H1 (cell line): Measurements from ENCODE around the gene PRODH. TPM values are rescaled to one million over a fixed set of nuclear protein-coding genes. Genes with fewer than 3 reads are reported as not detected.
"Not testable (repeated sequence)": the region's sequence is repeated elsewhere in the genome, so short reads cannot be mapped to it uniquely, and the experiment has no call there.

Experiments used
- CTCF ChIA-PET: fragments of 300-600 bp; sonication (Branson Sonifier 250); formaldehyde crosslinking; loops from one replicate; lab custom pipeline; 2021; ENCODE audit not compliant: partially characterized antibody; lab: Charles Lee
- POLR2A ChIA-PET: fragments of 300-600 bp; sonication (Branson Sonifier 250); formaldehyde crosslinking; loops from one replicate; lab custom pipeline; 2021; ENCODE audit warnings: inconsistent platforms; ENCODE audit not compliant: partially characterized antibody; lab: Charles Lee
- DNase-seq, 2 experiments: peaks; one replicate each; pipeline versions ENCODE4 v3.0.0 to v3.0.0-alpha.2; 2010 to 2022; ENCODE audit warnings: low spot score in 2 of 2, low read depth in 1 of 2, mixed read lengths in 1 of 2
- FAIRE-seq: peaks from 2 replicates; lab custom pipeline; 2011; peaks lifted over from hg19 to GRCh38; lab: Jason Lieb, UNC
- H2AFZ ChIP-seq: 2 replicates; pipeline ENCODE4 v1.8.1; 2012; ENCODE audit warnings: low read length, inconsistent platforms
- H2AK5ac ChIP-seq: 2 replicates; pipeline ENCODE4 v1.6.1; 2013; ENCODE audit warnings: low read depth, low read length
- H2BK120ac ChIP-seq: replicated peaks from 2 replicates; pipeline ENCODE3; 2013; ENCODE audit warnings: low read depth, low read length, inconsistent platforms
- H2BK12ac ChIP-seq: 2 replicates; pipeline ENCODE4 v1.6.1; 2013; ENCODE audit warnings: low read depth, low read length
- H2BK15ac ChIP-seq: 2 replicates; pipeline ENCODE4 v1.6.1; 2013; ENCODE audit warnings: low read length
- H2BK20ac ChIP-seq: 2 replicates; pipeline ENCODE4 v1.6.1; 2013; ENCODE audit warnings: low read length
- H2BK5ac ChIP-seq: 2 replicates; pipeline ENCODE4 v1.6.1; 2013; ENCODE audit warnings: low read depth, low read length
- H3K14ac ChIP-seq: 2 replicates; pipeline ENCODE4 v1.6.1; 2013; ENCODE audit warnings: inconsistent platforms; ENCODE audit not compliant: insufficient read length
- H3K18ac ChIP-seq: 2 replicates; pipeline ENCODE4 v1.6.1; 2013; ENCODE audit warnings: low read length; ENCODE audit errors: extremely low read depth
- H3K23ac ChIP-seq: 2 replicates; pipeline ENCODE4 v1.6.1; 2013; ENCODE audit warnings: inconsistent platforms; ENCODE audit not compliant: insufficient read length
- H3K23me2 ChIP-seq: 2 replicates; pipeline ENCODE4 v1.6.1; 2013; ENCODE audit warnings: low read depth, low read length
- H3K27ac ChIP-seq: 2 replicates; pipeline ENCODE4 v1.6.1; 2011; ENCODE audit warnings: low read depth, low read length, inconsistent platforms
- H3K27me3 ChIP-seq, 4 experiments: replicated peaks in 1 of 4; 1 replicate in 1 of 4; 2 replicates in 3 of 4; pipeline versions ENCODE4 v1.6.1 to v1.8.1; 2011 to 2013; ENCODE audit warnings: low read length in 3 of 4, mild to moderate bottlenecking in 3 of 4, inconsistent platforms in 2 of 4, mixed read lengths in 2 of 4, moderate library complexity in 1 of 4; ENCODE audit not compliant: control insufficient read depth in 3 of 4, insufficient read depth in 3 of 4; ENCODE audit errors: extremely low read depth in 1 of 4
- H3K36me3 ChIP-seq, 4 experiments: 2 replicates each; pipeline versions ENCODE4 v1.6.1 to v1.8.1; 2011 to 2013; ENCODE audit warnings: mild to moderate bottlenecking in 4 of 4, low read length in 3 of 4, moderate library complexity in 2 of 4, control low read depth in 1 of 4, inconsistent platforms in 1 of 4; ENCODE audit not compliant: insufficient read depth in 4 of 4, control insufficient read depth in 2 of 4
- H3K4ac ChIP-seq: replicated peaks from 2 replicates; pipeline ENCODE3; 2013; ENCODE audit warnings: low read length, low read depth, mixed read lengths, inconsistent platforms; ENCODE audit not compliant: insufficient read length
- H3K4me1 ChIP-seq, 4 experiments: replicated peaks in 1 of 4; 1 replicate in 1 of 4; 2 replicates in 3 of 4; pipeline versions ENCODE4 v1.6.1 to v1.8.1; 2011 to 2013; ENCODE audit warnings: low read length in 3 of 4, inconsistent platforms in 2 of 4, mixed read lengths in 1 of 4; ENCODE audit not compliant: insufficient read depth in 4 of 4, control insufficient read depth in 3 of 4
- H3K4me2 ChIP-seq, 2 experiments: 2 replicates each; pipeline versions ENCODE4 v1.6.1 to v1.8.1; 2011 to 2013; ENCODE audit warnings: low read depth in 2 of 2, low read length in 2 of 2, control low read depth in 1 of 2, inconsistent platforms in 1 of 2, mild to moderate bottlenecking in 1 of 2; ENCODE audit not compliant: insufficient read depth in 1 of 2
- H3K4me3 ChIP-seq, 4 experiments: fragments of 200-600, 300-600 bp in 1 of 4; sonication (generic), shearing (Covaris generic), sonication (Bioruptor Twin) in 1 of 4; 2 replicates each; pipeline versions ENCODE4 v1.5.1 to v1.8.1; 2011 to 2016; ENCODE audit warnings: low read length in 4 of 4, low read depth in 3 of 4, control low read depth in 2 of 4, inconsistent platforms in 2 of 4, mild to moderate bottlenecking in 2 of 4, mixed read lengths in 1 of 4, moderate library complexity in 1 of 4; ENCODE audit not compliant: insufficient read depth in 2 of 4; ENCODE audit errors: extremely low read depth in 1 of 4
- H3K56ac ChIP-seq: replicated peaks from 2 replicates; pipeline ENCODE3; 2013; ENCODE audit warnings: low read depth, mild to moderate bottlenecking, mixed read lengths, low read length, inconsistent platforms; ENCODE audit not compliant: insufficient read length
- H3K79me1 ChIP-seq: 2 replicates; pipeline ENCODE4 v1.6.1; 2013; ENCODE audit warnings: low read depth, low read length, control low read depth
- H3K79me2 ChIP-seq, 2 experiments: 2 replicates each; pipeline versions ENCODE4 v1.6.1 to v1.8.1; 2012 to 2013; ENCODE audit warnings: low read length in 2 of 2, mild to moderate bottlenecking in 2 of 2, inconsistent platforms in 1 of 2; ENCODE audit not compliant: insufficient read depth in 2 of 2, control insufficient read depth in 1 of 2
- H3K9ac ChIP-seq, 4 experiments: replicated peaks in 1 of 4; 1 replicate in 1 of 4; 2 replicates in 3 of 4; pipeline versions ENCODE4 v1.6.1 to v1.8.1; 2011 to 2013; ENCODE audit warnings: low read depth in 3 of 4, low read length in 3 of 4, control low read depth in 2 of 4, mild to moderate bottlenecking in 2 of 4, moderate library complexity in 2 of 4, inconsistent platforms in 1 of 4; ENCODE audit errors: extremely low read depth in 1 of 4
- H3K9me3 ChIP-seq, 2 experiments: 2 replicates each; pipeline versions ENCODE4 v1.6.1 to v1.8.1; 2012 to 2013; ENCODE audit warnings: mild to moderate bottlenecking in 2 of 2, moderate library complexity in 2 of 2, control low read depth in 1 of 2, inconsistent platforms in 1 of 2, low read depth in 1 of 2, low read length in 1 of 2, mixed read lengths in 1 of 2; ENCODE audit not compliant: insufficient read depth in 2 of 2
- H4K20me1 ChIP-seq, 2 experiments: replicated peaks in 1 of 2; 2 replicates each; pipeline versions ENCODE3 to v1.8.1; 2011 to 2013; ENCODE audit warnings: inconsistent platforms in 2 of 2, low read length in 2 of 2, mild to moderate bottlenecking in 1 of 2; ENCODE audit not compliant: insufficient read depth in 2 of 2, control insufficient read depth in 1 of 2
- H4K5ac ChIP-seq: 2 replicates; pipeline ENCODE4 v1.6.1; 2013; ENCODE audit warnings: low read length, low read depth, mixed read lengths, inconsistent platforms; ENCODE audit not compliant: insufficient read length
- H4K8ac ChIP-seq: 2 replicates; pipeline ENCODE4 v1.8.0; 2013; ENCODE audit warnings: mild to moderate bottlenecking, moderate library complexity, low read length, inconsistent platforms; ENCODE audit not compliant: insufficient read depth; ENCODE audit errors: extremely low read depth
- H4K91ac ChIP-seq: replicated peaks from 2 replicates; pipeline ENCODE3; 2013; ENCODE audit warnings: low read length, mixed read lengths, inconsistent platforms; ENCODE audit not compliant: insufficient read length
- WGBS, 2 experiments: shearing (Covaris generic) in 1 of 2; methylation state at CpG; one replicate each; pipeline versions ENCODE4 v1.1.6 to v1.1.7; 2013 to 2015; ENCODE audit warnings: low lambda C conversion rate in 2 of 2, mixed read lengths in 2 of 2, inconsistent platforms in 1 of 2, low coverage in 1 of 2, missing lambda C conversion rate in 1 of 2; ENCODE audit not compliant: insufficient replicate concordance in 2 of 2, insufficient coverage in 1 of 2, insufficient read length in 1 of 2; ENCODE audit errors: extremely low coverage in 1 of 2, missing lambda C conversion rate in 1 of 2; 5-methylcytosine and 5-hydroxymethylcytosine counted together
- polyA plus RNA-seq, 7 experiments: library from polyadenylated mRNA; depleted of rRNA in 3 of 7; stranded (reverse) in 5 of 7; unstranded in 2 of 7; fragments of >200 nt in 5 of 7; fragments of 200-250 nt in 2 of 7; gene quantifications; 1 replicate in 5 of 7; 2 replicates in 1 of 7; 4 replicates in 1 of 7; pipeline versions ENCODE4 v1.2.1 to v1.2.3, GENCODE V29; 2011 to 2013; ENCODE audit warnings: missing spikeins in 2 of 7, mixed read lengths in 2 of 7
- total RNA-seq: library from RNA; stranded (reverse); fragmentation: NEBNext Ultra II Directional; extraction: Animal tissue kit (Norgen Biotek cat#: 25700); gene quantifications from 2 replicates; pipeline ENCODE4 v1.2.1, GENCODE V29; 2021

PRODH gene
- total and polyA plus RNA-seq, 2 of the 8 experiments (the other 6 are each of a cell fraction or from before 2014, with no cell fraction given) = 27.6 to 45.6 TPM

DNA sequence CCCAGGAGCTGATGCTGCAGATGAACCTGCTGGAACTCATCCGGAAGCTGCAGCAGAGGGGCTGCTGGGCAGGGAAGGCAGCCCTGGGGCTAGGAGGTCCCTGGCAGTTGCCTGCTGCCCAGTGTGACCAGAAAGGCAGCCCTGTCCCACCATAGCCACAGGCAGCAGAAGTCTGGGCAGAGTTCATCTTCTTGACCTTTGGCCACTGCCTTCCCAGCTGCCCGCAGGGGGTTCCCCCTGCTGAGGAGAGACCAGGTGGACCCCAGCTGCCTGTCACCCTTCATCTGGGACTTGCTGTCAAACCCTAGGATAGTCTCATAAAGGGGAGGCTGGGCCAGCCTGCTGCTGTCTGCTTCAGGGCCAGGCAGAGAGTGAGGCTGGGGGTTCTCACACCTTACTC lies 24.6 kb downstream of the PRODH start:
- H3K27ac ChIP-seq, H2BK12ac ChIP-seq, H3K14ac ChIP-seq, H3K27me3 ChIP-seq, FAIRE-seq, H2BK120ac ChIP-seq, H3K56ac ChIP-seq, H4K5ac ChIP-seq, H3K36me3 ChIP-seq, H3K4me2 ChIP-seq, H2BK15ac ChIP-seq, H3K9ac ChIP-seq, DNase-seq, H3K9me3 ChIP-seq, H2AK5ac ChIP-seq, H2AFZ ChIP-seq, H3K79me2 ChIP-seq, H2BK20ac ChIP-seq, H3K4ac ChIP-seq, H3K23ac ChIP-seq, H4K91ac ChIP-seq, H3K23me2 ChIP-seq, H3K4me3 ChIP-seq, H3K4me1 ChIP-seq, H3K18ac ChIP-seq, H4K20me1 ChIP-seq, H3K79me1 ChIP-seq, H4K8ac ChIP-seq, H2BK5ac ChIP-seq: not testable (repeated sequence)
- ChIA-PET CTCF (interaction anchor here (2.7 kb wide), 1 partner anchor 16 kb away, joined by 6 read pairs; no protein-coding TSS in a partner anchor), POLR2A (interaction anchor here (1.0 to 1.4 kb wide), 2 partner anchors 18 to 22 kb away, joined by 5 read pairs; no protein-coding TSS in a partner anchor)
- WGBS, 2 experiments = no CpG with 5 or more reads among the region's 2 CpGs
